ENCODE results near the gene PIEZO2. TPM values are rescaled to one million over a fixed set of nuclear protein-coding genes. Genes with fewer than 3 reads are reported as not detected.

The PIEZO2 gene
- total RNA-seq, 1 donor from 2014 or later = 20.4 TPM

DNA sequence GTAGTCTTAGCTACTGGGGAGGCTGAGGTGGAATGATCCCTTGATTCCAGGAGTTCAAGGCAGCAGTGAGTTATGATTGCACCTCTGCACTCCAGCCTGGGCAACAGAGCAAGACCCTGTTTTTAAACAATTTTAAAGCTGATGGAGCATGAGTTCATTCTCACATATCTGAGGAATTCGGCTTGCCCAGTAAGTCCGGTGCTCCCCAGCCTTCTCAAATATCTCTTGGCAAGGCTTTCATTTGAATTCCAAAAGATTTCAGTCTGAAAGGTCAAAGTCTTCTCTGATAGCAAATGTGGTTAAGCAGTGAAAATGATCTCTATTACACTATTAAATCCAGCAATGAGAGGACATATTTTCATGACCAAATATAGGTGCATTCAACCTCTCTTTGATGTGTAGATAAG is 27.9 kb downstream of the PIEZO2 start:
- Histone ChIP-seq H3K9me3 (no peaks in the 10 kb centered on the region), H3K27me3 (no peaks in the 10 kb centered on the region), H3K27ac (no peak overlapping the region), H3K4me3 (no peak overlapping the region), H3K36me3 (no peaks in the 10 kb centered on the region), H3K4me1 (peaks cover 6% of the 10 kb centered on the region)
- no peak for DNase-seq
- TF ChIP-seq CTCF (IDR thresholded peaks at IDR 0.05) = no peak
- ATAC-seq = no peak
- intact Hi-C loops (cut with DNase I) = no loop called here

- TF ChIP-seq CTCF (IDR thresholded peaks at IDR 0.05) = no peak
- peaks cover 2% of the 10 kb centered on the region for H3K4me1 ChIP-seq
- no peaks in the 10 kb centered on the region for H3K27me3 ChIP-seq
- H3K36me3 ChIP-seq = no peaks in the 10 kb centered on the region
- ATAC-seq (no peak), DNase-seq (no peak)
- no peak overlapping the region for H3K4me3 ChIP-seq
- H3K27ac ChIP-seq = no peak overlapping the region
- H3K9me3 ChIP-seq = no peaks in the 10 kb centered on the region
- intact Hi-C loops (cut with DNase I) = no loop called here
Measured at GRCh38 chr18:11119959-11120587, 29.3 kb downstream of the PIEZO2 start.

DNA sequence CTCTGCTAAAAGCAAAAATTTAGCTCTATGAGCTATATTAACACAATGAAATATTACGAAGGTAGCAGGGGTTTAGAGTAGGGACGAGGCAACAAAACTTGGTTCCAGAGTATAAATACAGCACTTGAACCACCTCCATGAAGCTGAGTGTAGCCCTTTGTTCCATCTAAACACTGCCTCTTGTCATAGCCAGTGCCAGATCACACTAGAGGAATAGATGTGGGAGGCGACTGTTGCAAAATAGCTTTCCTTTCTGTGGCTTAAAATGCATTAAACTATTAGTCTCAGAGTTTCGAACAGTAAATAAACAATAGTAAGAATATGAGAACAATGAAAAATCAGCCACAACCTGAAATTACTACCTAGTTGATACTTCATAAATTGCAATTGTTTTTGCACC is 29.8 kb downstream of the PIEZO2 start:
- no peak for ATAC-seq
- H3K4me3 ChIP-seq = no peak overlapping the region
- H3K27me3 ChIP-seq = no peaks in the 10 kb centered on the region
- no peak overlapping the region for H3K27ac ChIP-seq
- no peak for TF ChIP-seq CTCF (IDR thresholded peaks at IDR 0.05)
- no peak for DNase-seq
- intact Hi-C loops (cut with DNase I) = no loop called here
- no peaks in the 10 kb centered on the region for H3K4me1 ChIP-seq
- H3K36me3 ChIP-seq = no peaks in the 10 kb centered on the region
- H3K9me3 ChIP-seq = no peaks in the 10 kb centered on the region

DNA sequence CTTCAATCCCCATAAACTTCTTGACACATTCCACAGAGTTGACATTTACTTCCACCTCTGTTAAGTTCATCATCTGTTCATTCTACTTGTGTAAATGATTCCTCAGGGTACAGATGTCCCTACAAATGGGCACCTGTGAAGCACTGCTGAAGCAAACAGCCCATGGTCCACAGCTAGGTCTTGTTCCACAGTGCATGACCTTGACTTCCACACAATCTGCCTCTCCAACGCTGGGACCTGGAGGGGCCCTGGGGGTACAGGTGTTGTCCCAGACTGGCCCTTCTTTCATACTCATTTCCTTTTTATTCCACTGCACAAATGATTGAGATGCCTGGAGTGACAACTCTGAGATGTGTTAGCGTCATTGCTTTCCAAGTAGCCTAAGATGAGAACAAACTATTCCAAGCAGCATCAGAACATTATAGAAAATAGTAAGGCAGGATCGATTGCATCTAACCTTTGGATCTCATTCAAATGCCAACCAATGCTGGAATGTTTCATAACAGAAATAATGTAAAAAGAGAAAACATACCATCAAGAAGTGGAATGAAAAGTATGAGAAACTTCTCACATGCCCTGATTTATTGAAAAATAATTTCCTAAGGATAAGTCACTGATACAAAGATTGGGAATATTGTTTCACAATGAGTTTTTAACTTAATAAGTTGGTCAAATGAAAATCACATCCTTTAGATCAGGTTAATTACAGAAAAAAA is 31.2 kb downstream of the PIEZO2 start:
- H3K4me1 ChIP-seq = no peaks in the 10 kb centered on the region
- DNase-seq (no peak), ATAC-seq (no peak)
- intact Hi-C loops (cut with DNase I) = no loop called here
- H3K4me3 ChIP-seq = no peak overlapping the region
- TF ChIP-seq CTCF (IDR thresholded peaks at IDR 0.05) = no peak
- H3K9me3 ChIP-seq = no peaks in the 10 kb centered on the region
- H3K36me3 ChIP-seq = no peaks in the 10 kb centered on the region
- no peaks in the 10 kb centered on the region for H3K27me3 ChIP-seq
- H3K27ac ChIP-seq = no peak overlapping the region

DNA sequence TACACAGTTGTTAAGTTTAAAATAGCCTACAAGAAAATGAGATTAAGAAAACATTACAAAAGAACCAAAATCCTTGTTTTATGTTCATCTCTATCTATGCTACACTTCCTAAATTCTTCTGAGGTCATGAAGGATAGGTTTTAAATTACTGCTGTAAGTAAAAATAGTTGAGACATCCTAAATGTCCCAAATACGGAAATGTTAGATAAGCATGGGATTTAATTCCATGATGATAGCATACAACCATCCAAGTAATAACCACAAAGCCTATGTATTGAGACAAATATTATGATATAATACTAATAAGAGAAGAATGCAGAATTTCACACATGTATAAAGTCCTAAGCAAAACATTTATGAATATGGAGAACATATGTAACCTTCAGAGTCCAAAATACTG is 34.1 kb downstream of the PIEZO2 start:
- Histone ChIP-seq H3K9me3 (no peaks in the 10 kb centered on the region), H3K4me3 (no peak overlapping the region), H3K27me3 (no peaks in the 10 kb centered on the region), H3K27ac (no peak overlapping the region), H3K4me1 (no peaks in the 10 kb centered on the region), H3K36me3 (no peaks in the 10 kb centered on the region)
- ATAC-seq (no peak), DNase-seq (no peak)
- no peak for TF ChIP-seq CTCF (IDR thresholded peaks at IDR 0.05)
- intact Hi-C loops (cut with DNase I) = no loop called here

Measured in upper lobe of right lung (tissue), 1 donor.